AG08396 (cell line): ENCODE data around the gene PTPRO.
A peak's percentile ranks its signal among the peaks of the same experiment; 100 is the strongest.

Experiments used
- DNase-seq: peaks from one replicate; pipeline ENCODE4 v3.0.0; 2012; ENCODE audit warnings: low spot score, mixed read lengths

The PTPRO gene

DNA sequence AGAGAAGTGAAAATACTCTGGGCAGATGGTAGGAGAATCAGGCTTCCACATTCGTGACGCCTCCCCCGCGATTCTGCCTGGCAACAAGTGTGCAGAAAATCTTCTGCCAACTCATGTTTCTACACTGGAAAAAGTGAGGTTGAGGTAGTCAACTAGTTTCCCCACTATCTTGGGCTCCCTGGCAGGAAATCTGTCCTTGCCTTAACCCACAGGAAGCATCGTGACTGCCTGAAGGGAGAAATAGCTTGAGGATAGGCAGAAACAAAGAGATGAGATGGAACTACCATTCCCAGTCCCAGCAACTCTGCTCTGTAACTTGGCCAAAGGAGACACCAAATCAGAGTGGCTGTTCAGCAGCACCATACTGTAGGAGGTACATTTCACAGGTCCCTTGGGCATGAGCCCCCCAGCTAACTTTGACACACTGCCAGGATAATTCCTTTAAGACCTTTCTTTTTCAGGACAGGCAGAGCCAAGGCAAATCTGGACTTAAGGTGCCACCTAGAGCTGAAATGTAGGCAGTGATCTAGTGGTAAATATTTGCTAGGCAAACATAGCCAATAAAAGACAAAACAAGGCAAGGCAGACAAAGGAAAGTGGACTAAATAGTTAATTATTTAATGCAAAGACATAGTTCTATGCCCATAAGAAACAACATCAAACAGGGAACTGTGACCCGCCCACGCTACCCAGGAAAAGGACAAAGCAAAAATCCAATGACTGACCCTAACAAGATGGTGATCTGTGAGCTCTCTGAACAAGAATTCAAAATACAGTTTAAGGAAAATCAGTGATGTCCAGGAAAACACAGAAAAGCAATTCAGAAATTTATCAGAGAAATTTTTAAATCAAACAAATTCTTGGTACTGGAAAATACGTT is 205.1 kb downstream of the PTPRO start:
- DNase-seq: no peak

GRCh38 chr12:15528666-15529065 is 206.4 kb downstream of the PTPRO start:
- no peak for DNase-seq

DNA sequence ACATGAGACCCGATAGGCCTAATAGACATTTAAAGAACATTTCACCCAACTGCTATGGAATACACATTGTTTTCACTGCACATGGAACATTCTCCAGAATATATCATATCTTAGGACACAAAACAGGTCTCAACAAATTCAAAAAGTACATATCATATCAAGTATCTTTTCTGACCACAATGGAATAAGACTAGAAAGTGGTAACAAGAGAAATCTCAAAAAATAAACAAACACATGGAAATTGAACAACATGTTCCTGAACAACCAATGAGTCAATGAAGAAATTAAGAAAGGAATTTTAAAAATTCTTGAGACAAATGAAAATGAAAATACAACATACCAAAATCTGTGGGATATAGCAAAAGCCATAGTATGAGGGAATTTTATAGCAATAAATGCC is 208.1 kb downstream of the PTPRO start:
- no peak for DNase-seq

- DNase-seq: peak; percentile 56
These were observed 210.2 kb downstream of the PTPRO start for GRCh38 chr12:15532364-15532977.

- DNase-seq: no peak
These were observed 212.0 kb downstream of the PTPRO start for GRCh38 chr12:15534322-15534721.

DNA sequence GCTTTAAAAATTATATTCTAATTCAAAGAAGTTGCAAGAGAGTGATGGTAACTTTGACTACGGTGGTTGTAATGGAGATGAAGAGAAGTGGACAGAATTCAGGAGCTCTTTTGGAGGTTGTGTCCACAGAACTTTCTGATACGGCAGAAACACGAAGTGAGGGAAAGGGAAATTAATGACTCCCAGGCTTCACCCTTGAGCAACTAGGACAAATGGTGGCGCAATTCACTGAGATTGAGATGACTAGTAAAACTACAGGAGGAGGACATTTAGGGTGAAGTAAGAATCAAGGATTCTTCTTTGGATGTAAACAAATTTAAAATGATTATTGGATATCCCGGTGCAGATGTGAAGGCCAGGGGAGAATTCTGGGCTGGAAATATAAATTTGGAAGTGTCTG is 212.6 kb downstream of the PTPRO start:
- no peak for DNase-seq

GRCh38 chr12:15535352-15535781 is 213.1 kb downstream of the PTPRO start:
- DNase-seq: no peak

- no peak for DNase-seq
These were observed 214.1 kb downstream of the PTPRO start for GRCh38 chr12:15536446-15536845.

DNA sequence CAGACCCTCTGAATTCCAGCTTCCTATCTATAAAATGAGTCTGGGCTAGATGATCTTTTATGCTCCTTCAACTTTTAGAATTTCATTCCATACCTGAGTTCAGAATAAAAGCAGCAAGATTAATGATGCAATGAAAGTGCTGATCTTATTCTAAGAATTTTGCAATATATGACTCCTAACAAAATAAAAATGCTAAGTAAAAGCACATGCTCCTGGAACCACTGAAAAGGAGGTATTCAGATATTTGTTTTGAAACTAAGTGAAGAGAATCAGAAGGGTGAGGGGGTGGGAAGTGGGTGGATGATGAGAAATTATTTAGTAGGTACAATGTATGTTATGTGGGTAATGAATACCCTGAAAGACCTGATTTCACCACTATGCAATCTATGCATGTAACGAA is 216.6 kb downstream of the PTPRO start:
- DNase-seq: no peak

GRCh38 chr12:15540005-15540404 is 217.7 kb downstream of the PTPRO start:
- DNase-seq: no peak

DNA sequence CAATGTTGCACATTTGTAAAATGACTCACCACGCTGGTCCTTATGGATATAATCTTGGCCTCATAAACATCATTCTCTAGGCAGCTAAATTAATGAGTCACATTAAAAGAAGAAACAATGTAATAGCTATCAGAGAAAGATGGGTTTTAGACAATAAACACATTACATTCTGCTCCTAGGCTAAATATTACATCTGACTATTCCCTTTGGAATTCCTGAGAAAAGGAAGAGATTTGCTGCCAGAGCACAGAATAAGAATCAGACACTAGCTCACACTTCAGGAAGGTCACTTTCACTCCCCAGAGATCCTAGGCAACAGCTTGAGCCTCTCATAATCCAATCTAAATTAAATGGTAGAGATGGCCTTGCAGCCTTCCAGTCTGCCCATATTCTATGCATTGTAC is 218.2 kb downstream of the PTPRO start:
- peak; percentile 11 for DNase-seq

GRCh38 chr12:15541996-15542631 is 219.8 kb downstream of the PTPRO start:
- no peak for DNase-seq

DNA sequence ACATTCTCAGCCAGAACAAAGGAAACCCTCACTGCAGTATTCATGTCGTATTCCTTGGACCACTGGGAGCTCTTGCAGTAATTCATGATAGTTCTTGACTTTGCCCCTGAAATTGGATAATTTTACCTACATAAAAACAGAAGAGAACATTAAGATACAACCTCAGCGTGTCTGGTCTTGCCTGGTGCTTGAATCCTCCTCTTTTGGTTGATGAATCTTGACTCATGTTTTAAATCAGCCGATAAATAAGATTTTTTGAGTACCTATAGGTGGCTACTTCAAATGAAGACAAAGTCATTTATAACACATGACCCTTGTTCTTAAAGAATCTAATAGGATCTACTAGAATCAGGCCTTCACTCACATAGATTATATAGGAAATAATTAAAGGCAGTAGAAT is 221.0 kb downstream of the PTPRO start:
- no peak for DNase-seq

DNA sequence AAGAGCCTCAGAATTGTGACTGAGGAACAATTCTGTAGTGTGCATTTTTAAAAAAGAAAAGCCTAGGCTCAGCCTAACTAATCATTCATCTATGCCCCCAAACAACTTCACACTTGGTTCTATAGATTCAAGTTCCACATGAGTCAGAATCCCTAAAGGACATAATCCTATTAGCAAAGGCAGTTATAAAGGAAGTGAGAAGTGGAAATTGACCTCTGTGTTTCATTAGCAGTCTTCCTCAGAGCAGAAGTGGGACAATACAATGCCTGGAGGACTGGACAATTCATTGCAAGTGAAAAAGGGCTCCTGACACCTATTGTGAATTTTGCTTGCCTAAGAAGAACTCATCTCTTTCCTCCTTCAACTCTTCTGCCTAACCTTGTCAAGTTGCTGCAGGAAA is 222.3 kb downstream of the PTPRO start:
- DNase-seq: no peak

DNA sequence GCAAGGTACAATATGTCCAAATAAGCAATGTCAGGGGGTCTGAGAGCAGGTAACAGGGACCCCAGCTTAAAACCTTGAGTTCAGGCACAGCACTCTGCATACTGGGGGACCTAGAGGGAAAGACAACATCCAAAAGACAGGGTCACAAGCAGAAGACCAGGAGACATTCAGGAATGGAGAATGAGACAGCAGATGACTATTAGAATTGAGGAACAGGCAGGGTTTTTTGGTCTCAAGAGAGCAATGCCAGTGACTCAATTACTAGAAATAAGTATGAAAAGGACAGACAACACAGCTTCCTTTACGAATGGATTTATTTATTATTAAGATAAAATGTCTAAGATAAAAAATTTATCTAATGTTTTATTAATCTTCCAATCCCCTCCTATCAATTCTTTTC is 223.0 kb downstream of the PTPRO start:
- no peak for DNase-seq

DNA sequence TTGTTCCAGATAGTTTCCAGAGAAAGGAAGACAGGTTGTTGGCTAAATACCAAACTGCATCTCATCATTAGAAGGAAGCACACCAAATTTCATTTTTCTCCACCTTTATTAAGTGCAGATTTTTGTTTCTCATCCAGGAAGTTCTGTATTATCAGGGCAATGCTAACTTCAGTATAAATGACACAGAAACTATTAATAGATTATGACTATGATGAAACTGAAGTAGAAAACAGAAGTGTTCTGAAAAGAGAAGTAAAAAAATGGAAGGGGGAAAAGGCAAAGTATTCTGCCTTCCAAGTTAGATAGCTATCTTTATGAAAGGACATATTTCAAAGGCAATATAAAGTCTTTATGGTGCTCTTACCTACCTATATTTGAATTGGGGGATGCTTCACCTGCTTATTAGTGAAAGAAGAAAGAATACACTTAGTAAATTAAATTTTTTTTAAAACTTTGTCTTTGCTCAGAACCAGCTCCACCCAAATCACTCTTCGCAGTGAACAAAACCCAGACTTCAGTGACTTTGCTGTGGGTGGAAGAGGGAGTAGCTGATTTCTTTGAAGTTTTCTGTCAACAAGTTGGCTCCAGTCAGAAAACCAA is 223.9 kb downstream of the PTPRO start:
- DNase-seq: no peak

- DNase-seq: no peak
These were observed 224.8 kb downstream of the PTPRO start for GRCh38 chr12:15547063-15547462.

GRCh38 chr12:15547691-15548090 is 225.4 kb downstream of the PTPRO start:
- DNase-seq: no peak

GRCh38 chr12:15550793-15551192 is 228.5 kb downstream of the PTPRO start:
- DNase-seq: no peak

- DNase-seq: no peak
These were observed 233.1 kb downstream of the PTPRO start for GRCh38 chr12:15555446-15555845.

- no peak for DNase-seq
These were observed 234.2 kb downstream of the PTPRO start for GRCh38 chr12:15556411-15557102.

DNA sequence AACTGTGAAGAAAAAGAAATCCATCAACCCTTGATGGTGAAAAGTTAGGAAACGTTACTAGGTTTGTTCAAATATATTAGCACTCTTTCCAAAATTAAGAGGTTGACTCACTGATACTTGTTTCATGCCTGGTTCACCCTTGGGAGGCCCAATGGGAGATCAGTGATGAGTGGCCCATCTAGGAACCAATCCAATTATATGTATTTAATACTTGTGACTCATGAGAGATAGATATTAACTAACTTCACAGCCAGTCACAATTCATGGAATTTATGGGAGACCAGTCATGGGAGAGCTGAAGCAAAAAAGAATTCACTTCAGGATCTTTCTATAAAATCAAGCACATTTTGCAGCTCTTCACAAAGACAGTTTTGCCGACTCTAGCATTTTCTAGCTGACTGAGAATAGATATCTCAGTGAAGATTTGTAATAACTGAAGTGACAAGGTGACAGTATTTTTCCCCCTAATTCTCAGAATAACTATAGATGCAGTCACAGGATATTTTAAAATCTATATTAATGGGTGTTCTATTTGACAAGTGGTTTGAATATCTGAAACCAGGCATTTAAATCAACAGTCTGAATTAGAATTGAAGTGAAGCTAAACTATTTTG is 236.7 kb downstream of the PTPRO start:
- DNase-seq: peak; percentile 37
